CD8-positive, alpha-beta memory T cell (primary cell): ENCODE measurements around the gene SUPT5H. TPM values are rescaled to one million over a fixed set of nuclear protein-coding genes. Genes with fewer than 3 reads are reported as not detected.

Experiments
- CTCF ChIA-PET: fragments of 350-600 bp; sonication (Branson Sonifier 250); formaldehyde crosslinking; loops from one replicate; lab custom pipeline; 2021; ENCODE audit warnings: antibody characterized with exemption; lab: Charles Lee
- POLR2A ChIA-PET: fragments of 350-600 bp; sonication (Branson Sonifier 250); formaldehyde crosslinking; loops from one replicate; lab custom pipeline; 2021; ENCODE audit warnings: antibody characterized with exemption; lab: Charles Lee
- DNase-seq, 5 donors: peaks; one replicate each; pipeline versions ENCODE4 v3.0.0 to v3.0.0-alpha.2; 2020 to 2022; ENCODE audit warnings: mixed read lengths in 1 of 5
- H3K27ac ChIP-seq: one replicate; pipeline ENCODE4 v1.7.0; 2013; ENCODE audit warnings: low read depth, mild to moderate bottlenecking, low read length, moderate library complexity
- H3K27me3 ChIP-seq: 2 replicates; pipeline ENCODE4 v1.7.0; 2013; ENCODE audit warnings: low read length, mild to moderate bottlenecking; ENCODE audit not compliant: insufficient read depth, poor library complexity, severe bottlenecking
- H3K36me3 ChIP-seq: 2 replicates; pipeline ENCODE4 v1.7.0; 2013; ENCODE audit warnings: mild to moderate bottlenecking, low read length, moderate library complexity; ENCODE audit not compliant: insufficient read depth
- H3K4me1 ChIP-seq: 2 replicates; pipeline ENCODE4 v1.7.0; 2013; ENCODE audit warnings: mild to moderate bottlenecking, low read length, moderate library complexity; ENCODE audit not compliant: insufficient read depth
- H3K4me3 ChIP-seq: 2 replicates; pipeline ENCODE4 v1.7.0; 2013; ENCODE audit warnings: mild to moderate bottlenecking, low read length
- H3K9me3 ChIP-seq: 2 replicates; pipeline ENCODE4 v1.7.0; 2013; ENCODE audit warnings: mild to moderate bottlenecking, low read length
- H3K27ac Mint-ChIP-seq, 8 donors: one replicate each; pipeline ENCODE4 v1.8.0; 2020 to 2021; ENCODE audit warnings: mixed read lengths in 8 of 8, mild to moderate bottlenecking in 6 of 8, inconsistent platforms in 3 of 8, moderate library complexity in 3 of 8
- H3K27me3 Mint-ChIP-seq, 2 donors: one replicate each; pipeline ENCODE4 v1.8.0; 2020 to 2021; ENCODE audit warnings: mixed read lengths in 2 of 2, mild to moderate bottlenecking in 1 of 2, moderate library complexity in 1 of 2
- H3K36me3 Mint-ChIP-seq, 3 donors: one replicate each; pipeline ENCODE4 v1.8.0; 2020 to 2021; ENCODE audit warnings: mixed read lengths in 3 of 3, inconsistent platforms in 1 of 3, mild to moderate bottlenecking in 1 of 3
- H3K4me1 Mint-ChIP-seq, 3 donors: one replicate each; pipeline ENCODE4 v1.8.0; 2020 to 2021; ENCODE audit warnings: mixed read lengths in 3 of 3, inconsistent platforms in 1 of 3, mild to moderate bottlenecking in 1 of 3
- H3K4me3 Mint-ChIP-seq, 7 donors: one replicate each; pipeline ENCODE4 v1.8.0; 2020 to 2021; ENCODE audit warnings: mixed read lengths in 7 of 7, mild to moderate bottlenecking in 6 of 7, moderate library complexity in 4 of 7, inconsistent platforms in 2 of 7
- H3K9me3 Mint-ChIP-seq, 5 donors: one replicate each; pipeline ENCODE4 v1.8.0; 2020 to 2022; ENCODE audit warnings: mixed read lengths in 5 of 5, mild to moderate bottlenecking in 3 of 5, moderate library complexity in 2 of 5, inconsistent platforms in 1 of 5
- polyA plus RNA-seq: library from polyadenylated mRNA; unstranded; fragments of 300-500 nt; fragmentation: Illumina TruSeq; gene quantifications from one replicate; pipeline ENCODE4 v1.2.3, GENCODE V29; 2021
- total RNA-seq, 2 experiments: library from RNA; stranded (reverse); gene quantifications; one replicate each; pipeline ENCODE4 v1.2.3, GENCODE V29; 2021

The SUPT5H gene
- total RNA-seq (100 to 1,000 TPM; 190 to 196 TPM), polyA plus RNA-seq (115 TPM)

GRCh38 chr19:39445196-39446111 is at the start of gene SUPT5H:
Gene SUPT5H, plus strand, starts transcription at chr19:39445582. Its CDS starts 309 bp downstream, at chr19:39445891.
- Histone ChIP-seq H3K36me3 (peaks cover 5% of the 10 kb centered on the region), H3K4me1 (peaks cover 47% of the 10 kb centered on the region), H3K4me3 (peak within 1 kb of the TSS; percentile 89), H3K9me3 (no peaks in the 10 kb centered on the region), H3K27me3 (no peaks in the 10 kb centered on the region), H3K27ac (peak within 1 kb of the TSS; percentile 95)
- ChIA-PET CTCF (interaction anchor here (0.7 to 2.3 kb wide), 6 partner anchors 10 to 229 kb away, joined by 3 to 9 read pairs (median 3); partner anchors contain the start of gene RPS16), POLR2A (interaction anchor here (0.5 to 3.2 kb wide), 14 partner anchors 8 to 155 kb away, joined by 3 to 82 read pairs (median 4); partner anchors contain the start of genes EID2B, MED29, PAF1 and RPS16)
- peak within 1 kb of the TSS; percentile 93 to 100 (median 100) for H3K27ac Mint-ChIP-seq
- no peaks in the 10 kb centered on the region for H3K9me3 Mint-ChIP-seq
- H3K36me3 Mint-ChIP-seq = peaks cover 0 to 40% (median 3%) of the 10 kb centered on the region in 3 donors
- peak; percentile 97 to 99 (median 98) for DNase-seq
- no peaks in the 10 kb centered on the region for H3K27me3 Mint-ChIP-seq
- peak within 1 kb of the TSS; percentile 93 to 100 (median 99) for H3K4me3 Mint-ChIP-seq
- peaks cover 50 to 59% (median 59%) of the 10 kb centered on the region in 3 donors for H3K4me1 Mint-ChIP-seq

GRCh38 chr19:39397360-39398296 is 47.8 kb upstream of the SUPT5H start:
- POLR2A ChIA-PET = interaction anchor here (0.7 to 3.7 kb wide), 6 partner anchors 10 to 100 kb away, joined by 3 to 96 read pairs (median 10); partner anchors contain the start of genes PLEKHG2, RPS16, SAMD4B and SUPT5H
- H3K27me3 ChIP-seq = no peaks in the 10 kb centered on the region

DNA sequence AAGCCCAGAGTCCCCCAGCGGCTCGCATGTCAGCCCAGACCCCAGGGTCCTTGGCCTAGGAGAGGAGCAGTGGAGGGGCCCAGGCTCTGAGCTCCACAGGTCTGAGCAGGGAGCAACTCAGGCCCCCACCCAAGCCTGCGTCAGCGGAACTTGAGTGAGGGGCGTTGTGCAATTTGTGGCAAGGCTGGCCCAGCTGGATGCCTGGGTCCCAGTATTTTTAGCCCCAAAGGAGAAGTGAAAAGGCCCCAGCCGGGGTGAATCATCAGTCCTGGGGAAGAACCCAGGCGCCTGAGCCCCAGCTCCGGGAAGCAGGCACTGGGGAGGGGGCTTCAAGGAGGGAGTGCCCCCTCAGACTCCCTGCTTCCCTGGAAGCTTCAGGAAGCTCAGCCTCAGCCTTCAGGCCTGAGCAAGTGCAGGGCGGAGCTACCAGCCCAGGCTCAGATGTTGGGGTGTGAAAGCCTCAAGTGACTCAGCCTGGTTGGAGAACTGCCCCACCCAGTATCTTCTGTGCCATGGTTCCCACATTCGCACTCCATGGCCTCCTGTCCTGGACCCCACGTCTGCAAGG is 47.0 kb upstream of the SUPT5H start:
- H3K36me3 ChIP-seq = peaks cover 20% of the 10 kb centered on the region
- ChIA-PET CTCF (interaction anchor here (0.9 to 8.9 kb wide), 14 partner anchors 9 to 135 kb away, joined by 3 to 207 read pairs (median 5); partner anchors contain the start of genes EID2B, GMFG, PLEKHG2 and RPS16), POLR2A (interaction anchor here (0.5 to 3.7 kb wide), 7 partner anchors 9 to 152 kb away, joined by 3 to 96 read pairs (median 5); partner anchors contain the start of genes PLEKHG2, RPS16, SAMD4B and SUPT5H)
- peaks cover 61% of the 10 kb centered on the region for H3K4me1 ChIP-seq
- H3K9me3 ChIP-seq = no peaks in the 10 kb centered on the region
- Mint-ChIP-seq H3K9me3 (no peaks in the 10 kb centered on the region), H3K4me3 (peak overlapping the region; percentile 70 to 89 (median 79)), H3K27me3 (no peaks in the 10 kb centered on the region), H3K4me1 (peaks cover 42 to 70% (median 54%) of the 10 kb centered on the region in 3 donors), H3K36me3 (peaks cover 5 to 38% (median 8%) of the 10 kb centered on the region in 3 donors), H3K27ac (peak overlapping the region; percentile 91 to 100 (median 97))
- no peaks in the 10 kb centered on the region for H3K27me3 ChIP-seq
- peak in 3 of 5 donors; percentile 38 to 77 (median 46) for DNase-seq
- peak overlapping the region; percentile 68 for H3K4me3 ChIP-seq
- peak overlapping the region; percentile 45 for H3K27ac ChIP-seq

More at GRCh38 chr19:39397360-39398296, 47.8 kb upstream of the SUPT5H start:
- peak overlapping the region; percentile 45 for H3K27ac ChIP-seq
- CTCF ChIA-PET = interaction anchor here (0.6 to 8.9 kb wide), 18 partner anchors 9 to 135 kb away, joined by 3 to 207 read pairs (median 4); partner anchors contain the start of genes EID2B, GMFG, PLEKHG2 and RPS16
- Mint-ChIP-seq H3K4me3 (peak overlapping the region; percentile 70 to 89 (median 79)), H3K27ac (peak overlapping the region; percentile 91 to 100 (median 97)), H3K36me3 (peaks cover 5 to 40% (median 9%) of the 10 kb centered on the region in 3 donors), H3K4me1 (peaks cover 41 to 67% (median 54%) of the 10 kb centered on the region in 3 donors), H3K27me3 (no peaks in the 10 kb centered on the region), H3K9me3 (no peaks in the 10 kb centered on the region)
- H3K4me3 ChIP-seq = peak overlapping the region; percentile 68
- no peaks in the 10 kb centered on the region for H3K9me3 ChIP-seq
- H3K36me3 ChIP-seq = peaks cover 22% of the 10 kb centered on the region
- peak; percentile 87 to 94 (median 92) for DNase-seq
- H3K4me1 ChIP-seq = peaks cover 54% of the 10 kb centered on the region

- Mint-ChIP-seq H3K27ac (peak overlapping the region; percentile 81 to 100 (median 98)), H3K4me1 (peaks cover 43 to 74% (median 59%) of the 10 kb centered on the region in 3 donors), H3K9me3 (no peaks in the 10 kb centered on the region), H3K4me3 (peak overlapping the region in 6 of 7 donors; percentile 28 to 73 (median 64)), H3K27me3 (no peaks in the 10 kb centered on the region), H3K36me3 (peaks cover 3 to 26% (median 5%) of the 10 kb centered on the region in 3 donors)
- CTCF ChIA-PET = interaction anchor here (8.9 kb wide), 1 partner anchor 12 kb away, joined by 207 read pairs; the partner anchor contains the start of gene PLEKHG2
- Histone ChIP-seq H3K36me3 (peaks cover 12% of the 10 kb centered on the region), H3K9me3 (no peaks in the 10 kb centered on the region), H3K27ac (no peak overlapping the region), H3K27me3 (no peaks in the 10 kb centered on the region), H3K4me3 (no peak overlapping the region), H3K4me1 (peaks cover 71% of the 10 kb centered on the region)
- DNase-seq = no peak
- POLR2A ChIA-PET = interaction anchor here (2.3 to 3.7 kb wide), 3 partner anchors 8 to 12 kb away, joined by 17 to 96 read pairs (median 38); partner anchors contain the start of genes PLEKHG2 and ZFP36
These were observed 45.7 kb upstream of the SUPT5H start for GRCh38 chr19:39399668-39400050.

DNA sequence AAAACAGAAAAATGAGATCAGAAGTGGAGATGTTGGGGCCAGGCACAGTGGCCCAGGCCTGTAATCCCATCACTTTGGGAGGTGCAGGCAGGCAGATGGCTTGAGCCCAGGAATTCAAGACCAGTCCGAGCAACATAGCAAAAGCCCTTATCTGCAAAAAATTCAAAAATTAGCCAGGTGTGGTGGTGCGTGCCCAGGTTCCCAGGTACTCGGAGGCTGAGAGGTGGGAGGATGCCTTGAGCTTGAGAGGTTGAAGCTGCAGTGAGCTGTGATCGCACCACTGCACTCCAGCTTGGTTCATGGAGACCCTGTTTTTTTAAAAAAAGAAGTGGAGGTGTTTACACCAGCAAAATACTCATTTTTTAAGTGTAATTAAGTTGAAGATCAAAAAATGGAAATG is 45.3 kb upstream of the SUPT5H start:
- H3K27ac ChIP-seq = no peak overlapping the region
- no peaks in the 10 kb centered on the region for H3K9me3 ChIP-seq
- Mint-ChIP-seq H3K27me3 (no peaks in the 10 kb centered on the region), H3K4me3 (peak overlapping the region in 6 of 7 donors; percentile 28 to 73 (median 64)), H3K27ac (peak overlapping the region; percentile 81 to 100 (median 99)), H3K4me1 (peaks cover 44 to 76% (median 60%) of the 10 kb centered on the region in 3 donors), H3K36me3 (peaks cover 3 to 22% (median 4%) of the 10 kb centered on the region in 3 donors), H3K9me3 (no peaks in the 10 kb centered on the region)
- no peak overlapping the region for H3K4me3 ChIP-seq
- peaks cover 75% of the 10 kb centered on the region for H3K4me1 ChIP-seq
- CTCF ChIA-PET = interaction anchor here (1.2 to 8.9 kb wide), 3 partner anchors 9 to 35 kb away, joined by 6 to 207 read pairs (median 7); partner anchors contain the start of genes MED29, PAF1, PLEKHG2 and RPS16
- peaks cover 9% of the 10 kb centered on the region for H3K36me3 ChIP-seq
- POLR2A ChIA-PET = interaction anchor here (0.7 to 3.1 kb wide), 3 partner anchors 9 to 94 kb away, joined by 3 to 38 read pairs (median 17); partner anchors contain the start of gene PLEKHG2
- DNase-seq = no peak
- H3K27me3 ChIP-seq = no peaks in the 10 kb centered on the region

DNA sequence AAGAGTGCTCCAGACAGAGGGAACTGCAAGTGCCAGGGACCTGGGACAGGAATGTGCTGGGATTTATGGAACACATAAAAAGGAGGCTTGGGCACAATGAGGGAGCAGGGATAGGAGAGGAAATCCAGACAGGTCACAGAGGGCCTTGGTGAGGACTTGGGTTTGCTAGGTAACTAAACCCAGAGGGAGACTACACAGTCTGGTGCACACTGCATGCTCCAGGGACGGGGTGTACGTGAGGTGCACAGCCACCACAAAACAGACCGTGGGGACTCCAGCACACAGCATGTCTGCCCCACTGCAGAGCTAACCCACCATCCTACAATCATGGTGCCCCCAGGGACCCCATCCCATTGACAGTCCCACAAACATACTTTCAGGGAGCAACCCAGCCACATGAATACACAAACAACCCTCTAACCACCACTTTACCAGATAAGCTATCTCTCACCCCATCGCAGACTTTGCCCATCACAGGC is 44.3 kb upstream of the SUPT5H start:
- POLR2A ChIA-PET = interaction anchor here (0.5 to 3.1 kb wide), 9 partner anchors 8 to 191 kb away, joined by 3 to 38 read pairs (median 5); partner anchors contain the start of genes MED29, PAF1, PLEKHG2 and RPS16

More for the DNA sequence above, 44.3 kb upstream of the SUPT5H start:
- Histone ChIP-seq H3K4me1 (peaks cover 86% of the 10 kb centered on the region), H3K27me3 (no peaks in the 10 kb centered on the region), H3K4me3 (peak overlapping the region; percentile 32), H3K27ac (peak overlapping the region; percentile 99), H3K36me3 (peaks cover 5% of the 10 kb centered on the region), H3K9me3 (no peaks in the 10 kb centered on the region)
- DNase-seq = no peak
- Mint-ChIP-seq H3K9me3 (no peaks in the 10 kb centered on the region), H3K27me3 (peaks cover 0 to 2% of the 10 kb centered on the region in 2 donors), H3K4me3 (peak overlapping the region; percentile 77 to 89 (median 80)), H3K4me1 (peaks cover 51 to 84% (median 68%) of the 10 kb centered on the region in 3 donors), H3K36me3 (peaks cover 0 to 14% (median 0%) of the 10 kb centered on the region in 3 donors), H3K27ac (peak overlapping the region; percentile 96 to 100 (median 99))
- CTCF ChIA-PET = interaction anchor here (0.8 to 8.9 kb wide), 6 partner anchors 10 to 279 kb away, joined by 3 to 207 read pairs (median 6); partner anchors contain the start of genes MED29, PAF1, PLEKHG2 and RPS16
